GM12873 (cell line): ENCODE results near the gene TIGIT.

ENCODE experiments used
- CTCF ChIP-seq: IDR thresholded peaks from 2 replicates; pipeline ENCODE4 v1.5.1; 2012; ENCODE audit warnings: low read depth, mild to moderate bottlenecking, moderate library complexity, low read length, control low read depth; ENCODE audit not compliant: insufficient read depth; ENCODE audit errors: missing control alignments

TIGIT gene

GRCh38 chr3:114355653-114356052 is 61.8 kb downstream of the TIGIT start:
- no peak for TF ChIP-seq CTCF

- no peak for TF ChIP-seq CTCF
These were observed 62.2 kb downstream of the TIGIT start for GRCh38 chr3:114356066-114356465.

- no peak for TF ChIP-seq CTCF
These were observed 62.7 kb downstream of the TIGIT start for GRCh38 chr3:114356525-114356924.
